HEK293 (cell line): ENCODE data around the gene UBE2C.

Experiments used
- CTCF ChIA-PET: fragments of 350-600 bp; formaldehyde crosslinking; extraction: SDS; loops from one replicate; lab custom pipeline; 2021; ENCODE audit warnings: antibody characterized with exemption; lab: Yijun Ruan, JAX
- POLR2A ChIA-PET: fragments of 300-600 bp; formaldehyde crosslinking; extraction: SDS; loops from one replicate; lab custom pipeline; 2020; ENCODE audit warnings: antibody characterized with exemption, inconsistent platforms; lab: Yijun Ruan, JAX
- H3K27ac ChIP-seq: fragments of 200-500 bp; sonication (Bioruptor generic); 2 replicates; pipeline ENCODE4 v1.5.1; 2014; ENCODE audit warnings: low read depth, low read length, control low read depth, inconsistent platforms; ENCODE audit errors: extremely low read depth
- H3K36me3 ChIP-seq, 2 experiments: fragments of 200-500 bp in 1 of 2; sonication (Bioruptor generic) in 1 of 2; 1 replicate in 1 of 2; 2 replicates in 1 of 2; pipeline ENCODE4 v1.5.1; 2014 to 2017; ENCODE audit warnings: inconsistent platforms in 2 of 2, low read length in 2 of 2; ENCODE audit not compliant: control insufficient read depth in 2 of 2, insufficient read depth in 1 of 2
- H3K4me1 ChIP-seq: fragments of 200-500 bp; sonication (Bioruptor generic); 2 replicates; pipeline ENCODE4 v1.5.1; 2014; ENCODE audit warnings: mild to moderate bottlenecking, low read length, inconsistent platforms; ENCODE audit not compliant: control insufficient read depth, insufficient read depth
- H3K4me3 ChIP-seq: 2 replicates; pipeline ENCODE4 v1.5.1; 2011; ENCODE audit warnings: low read depth, mild to moderate bottlenecking, control low read depth, low read length, moderate library complexity
- H3K9me3 ChIP-seq: fragments of 200-500 bp; sonication (Bioruptor generic); 2 replicates; pipeline ENCODE4 v1.5.1; 2014; ENCODE audit warnings: low read depth, low read length, inconsistent platforms; ENCODE audit not compliant: control insufficient read depth, insufficient read depth
- GLIS1 ChIP-seq: fragments of 450-650 bp; formaldehyde crosslinking; IDR thresholded peaks from 2 replicates; pipeline ENCODE4 v1.5.1; 2016; ENCODE audit warnings: missing biosample characterization, missing genetic modification characterization
- GLIS2 ChIP-seq: fragments of 450-650 bp; formaldehyde crosslinking; IDR thresholded peaks from 2 replicates; pipeline ENCODE4 v1.5.1; 2016; ENCODE audit warnings: missing biosample characterization, missing genetic modification characterization
- KLF1 ChIP-seq: fragments of 450-650 bp; formaldehyde crosslinking; IDR thresholded peaks from 2 replicates; pipeline ENCODE4 v1.5.1; 2016; ENCODE audit warnings: missing biosample characterization, missing genetic modification characterization
- MEIS1 ChIP-seq: sonication (generic); formaldehyde crosslinking; IDR thresholded peaks from 2 replicates; pipeline ENCODE4 v1.8.1; 2022; ENCODE audit warnings: missing genetic modification reagents, mild to moderate bottlenecking, borderline replicate concordance
- SALL2 ChIP-seq: fragments of 450-650 bp; formaldehyde crosslinking; IDR thresholded peaks from 2 replicates; pipeline ENCODE4 v1.5.0; 2017; ENCODE audit warnings: missing biosample characterization, mild to moderate bottlenecking, missing genetic modification characterization, borderline replicate concordance
- SP2 ChIP-seq: fragments of 450-650 bp; formaldehyde crosslinking; IDR thresholded peaks from 2 replicates; pipeline ENCODE4 v1.5.1; 2016; ENCODE audit warnings: missing biosample characterization, missing genetic modification characterization
- SP3 ChIP-seq: fragments of 450-650 bp; formaldehyde crosslinking; IDR thresholded peaks from 2 replicates; pipeline ENCODE4 v1.5.1; 2016; ENCODE audit warnings: missing biosample characterization, missing genetic modification characterization
- SP7 ChIP-seq: fragments of 450-650 bp; formaldehyde crosslinking; IDR thresholded peaks from 2 replicates; pipeline ENCODE4 v1.5.1; 2016; ENCODE audit warnings: missing biosample characterization, missing genetic modification characterization
- YY1 ChIP-seq: fragments of 450-650 bp; formaldehyde crosslinking; IDR thresholded peaks from 2 replicates; pipeline ENCODE4 v1.5.1; 2018; ENCODE audit warnings: missing biosample characterization, missing genetic modification characterization
- ZBTB17 ChIP-seq: fragments of 450-650 bp; formaldehyde crosslinking; IDR thresholded peaks from 2 replicates; pipeline ENCODE4 v1.5.1; 2016; ENCODE audit warnings: missing biosample characterization, missing genetic modification characterization
- ZBTB48 ChIP-seq: fragments of 450-650 bp; formaldehyde crosslinking; IDR thresholded peaks from 2 replicates; pipeline ENCODE4 v1.5.1; 2016; ENCODE audit warnings: missing biosample characterization, missing genetic modification characterization
- ZBTB7A ChIP-seq: fragments of 450-650 bp; formaldehyde crosslinking; IDR thresholded peaks from 2 replicates; pipeline ENCODE4 v1.5.1; 2016; ENCODE audit warnings: low read depth, missing biosample characterization, missing genetic modification characterization
- ZFP3 ChIP-seq: fragments of 450-650 bp; formaldehyde crosslinking; IDR thresholded peaks from 2 replicates; pipeline ENCODE4 v1.5.1; 2016; ENCODE audit warnings: low read depth, missing biosample characterization, missing genetic modification characterization
- ZNF16 ChIP-seq: fragments of 450-650 bp; formaldehyde crosslinking; IDR thresholded peaks from 2 replicates; pipeline ENCODE4 v1.5.1; 2016; ENCODE audit warnings: low read depth, missing biosample characterization, missing genetic modification characterization
- ZNF394 ChIP-seq: fragments of 450-650 bp; formaldehyde crosslinking; IDR thresholded peaks from 2 replicates; pipeline ENCODE4 v1.5.1; 2016; ENCODE audit warnings: missing biosample characterization, missing genetic modification characterization, mild to moderate bottlenecking, moderate library complexity, borderline replicate concordance
- ZNF514 ChIP-seq: fragments of 450-650 bp; formaldehyde crosslinking; IDR thresholded peaks from 2 replicates; pipeline ENCODE4 v1.5.1; 2016; ENCODE audit warnings: missing biosample characterization, missing genetic modification characterization
- ZNF600 ChIP-seq: fragments of 450-650 bp; formaldehyde crosslinking; IDR thresholded peaks from 2 replicates; pipeline ENCODE4 v1.5.1; 2016; ENCODE audit warnings: missing biosample characterization, missing genetic modification characterization
- ZNF660 ChIP-seq: fragments of 450-650 bp; IDR thresholded peaks from 2 replicates; pipeline ENCODE4 v1.5.1; 2018; ENCODE audit warnings: missing biosample characterization, mild to moderate bottlenecking, missing genetic modification characterization
- ZNF747 ChIP-seq: fragments of 450-650 bp; formaldehyde crosslinking; IDR thresholded peaks from 2 replicates; pipeline ENCODE4 v1.5.1; 2016; ENCODE audit warnings: missing biosample characterization, missing genetic modification characterization
- ZSCAN16 ChIP-seq: fragments of 450-650 bp; formaldehyde crosslinking; IDR thresholded peaks from 2 replicates; pipeline ENCODE4 v1.5.1; 2016; ENCODE audit warnings: missing biosample characterization, missing genetic modification characterization
- ZSCAN30 ChIP-seq: fragments of 450-650 bp; IDR thresholded peaks from 2 replicates; pipeline ENCODE4 v1.5.1; 2018; ENCODE audit warnings: missing biosample characterization, mild to moderate bottlenecking, missing genetic modification characterization, moderate library complexity
- TF ChIP-seq, protein P1 (sequence below): fragments of 450-650 bp; formaldehyde crosslinking; IDR thresholded peaks from 2 replicates; pipeline ENCODE4 v1.5.1; 2016; ENCODE audit warnings: missing biosample characterization, missing genetic modification characterization
- TF ChIP-seq, protein P2 (sequence below): fragments of 450-650 bp; formaldehyde crosslinking; IDR thresholded peaks from 2 replicates; pipeline ENCODE4 v1.5.1; 2016; ENCODE audit warnings: missing biosample characterization, missing genetic modification characterization

UBE2C gene

DNA sequence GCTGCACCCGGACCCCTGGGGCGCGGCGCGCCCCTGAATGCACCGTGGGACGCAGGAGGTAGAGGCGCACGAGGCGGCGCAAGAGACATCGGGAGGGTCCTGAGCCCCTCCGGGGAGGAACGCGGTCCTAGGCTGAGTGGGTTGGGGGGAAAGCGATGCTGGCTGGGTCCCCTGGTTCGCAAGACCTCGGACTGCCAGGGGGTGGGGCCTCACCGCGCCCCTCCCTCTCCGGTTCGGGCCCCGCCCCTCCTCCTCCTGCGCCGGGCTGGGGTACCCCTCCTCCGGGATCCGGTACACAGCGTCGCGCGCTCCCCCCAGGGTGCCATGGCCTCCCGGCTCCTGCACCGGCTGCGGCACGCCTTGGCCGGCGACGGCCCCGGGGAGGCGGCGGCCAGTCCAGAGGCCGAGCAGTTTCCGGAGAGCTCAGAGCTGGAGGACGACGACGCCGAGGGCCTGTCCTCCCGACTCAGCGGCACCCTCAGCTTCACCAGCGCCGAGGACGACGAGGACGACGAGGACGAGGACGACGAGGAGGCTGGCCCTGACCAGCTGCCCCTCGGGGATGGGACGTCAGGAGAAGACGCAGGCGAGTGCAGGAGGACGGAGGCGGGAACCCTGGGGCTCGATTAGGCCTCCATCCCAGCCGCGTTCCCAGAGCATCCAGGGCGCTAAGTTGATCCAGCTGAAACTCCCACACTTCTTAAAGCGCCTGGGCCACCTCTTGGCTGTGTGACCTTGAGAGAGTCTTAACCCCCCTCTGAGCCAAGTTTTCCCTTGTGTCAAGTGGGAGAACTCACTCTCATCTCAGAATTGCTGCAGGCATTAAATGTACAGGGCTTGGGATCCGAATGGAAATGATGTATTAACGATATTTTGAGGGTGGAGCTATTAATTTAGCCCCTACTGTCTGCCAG lies 21.7 kb downstream of the UBE2C start (continued):
- peak; percentile 64; the same call in 1 of the 2 replicates for TF ChIP-seq ZNF394 (tag by site-specific recombination)
- TF ChIP-seq, protein P1, sequence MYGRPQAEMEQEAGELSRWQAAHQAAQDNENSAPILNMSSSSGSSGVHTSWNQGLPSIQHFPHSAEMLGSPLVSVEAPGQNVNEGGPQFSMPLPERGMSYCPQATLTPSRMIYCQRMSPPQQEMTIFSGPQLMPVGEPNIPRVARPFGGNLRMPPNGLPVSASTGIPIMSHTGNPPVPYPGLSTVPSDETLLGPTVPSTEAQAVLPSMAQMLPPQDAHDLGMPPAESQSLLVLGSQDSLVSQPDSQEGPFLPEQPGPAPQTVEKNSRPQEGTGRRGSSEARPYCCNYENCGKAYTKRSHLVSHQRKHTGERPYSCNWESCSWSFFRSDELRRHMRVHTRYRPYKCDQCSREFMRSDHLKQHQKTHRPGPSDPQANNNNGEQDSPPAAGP = 0 out of 2 replicates have a peak, but pooled peaks have one; percentile 46
- TF ChIP-seq SALL2 (tag by site-specific recombination) = no peak
- TF ChIP-seq ZNF747 (tag by site-specific recombination) = no peak
- TF ChIP-seq YY1 (tag by site-specific recombination) = peak; percentile 47; the same call in 1 of the 2 replicates
- no peak for TF ChIP-seq ZBTB7A (tag by site-specific recombination)
- TF ChIP-seq ZNF600 (tag by site-specific recombination) = 0 out of 2 replicates have a peak, but pooled peaks have one; percentile 22
- peak; percentile 87 for TF ChIP-seq ZBTB17 (tag by site-specific recombination)
- TF ChIP-seq SP2 (tag by site-specific recombination) = peak; percentile 56; the same call in 1 of the 2 replicates
- TF ChIP-seq MEIS1 (CRISPR knock-in tag) = no peak
- TF ChIP-seq SP7 (tag by site-specific recombination) = peak; percentile 33; the same call in 1 of the 2 replicates
- peak; percentile 99 for TF ChIP-seq GLIS2
- TF ChIP-seq KLF1 (tag by site-specific recombination) = peak; percentile 39
- peak; percentile 81 for TF ChIP-seq SP3 (tag by site-specific recombination)
- TF ChIP-seq ZSCAN16 = no peak
- no peak for TF ChIP-seq ZNF514
- peak; percentile 88 for TF ChIP-seq GLIS1 (tag by site-specific recombination)
- TF ChIP-seq ZBTB48 (tag by site-specific recombination) = no peak
- no peak for TF ChIP-seq ZFP3 (tag by site-specific recombination)
- TF ChIP-seq ZNF16 (tag by site-specific recombination) = no peak

DNA sequence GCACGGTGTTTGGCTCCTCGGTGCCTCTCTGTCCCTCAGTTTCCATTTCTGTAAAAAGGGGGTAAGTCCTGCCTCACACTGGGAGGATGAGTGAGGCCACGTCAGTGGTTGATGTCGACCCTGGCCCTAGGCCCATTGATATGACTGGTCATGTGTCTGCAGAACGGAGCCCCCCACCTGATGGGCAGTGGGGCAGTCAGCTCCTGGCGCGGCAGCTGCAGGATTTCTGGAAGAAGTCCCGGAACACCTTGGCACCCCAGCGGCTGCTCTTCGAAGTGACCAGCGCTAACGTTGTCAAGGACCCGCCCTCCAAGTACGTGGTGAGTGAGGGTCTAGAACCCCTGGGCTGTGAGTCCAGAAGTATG lies 22.3 kb downstream of the UBE2C start:
- Histone ChIP-seq H3K36me3 (peaks cover 0 to 8% of the 10 kb centered on the region in 2 experiments; a peak in 1 of 3 replicates), H3K27ac (no peak overlapping the region), H3K4me1 (no peaks in the 10 kb centered on the region; the same call in 1 of the 2 replicates), H3K4me3 (no peak overlapping the region)
- ChIA-PET POLR2A (interaction anchor here (1.2 kb wide), 1 partner anchor 21 kb away, joined by 3 read pairs; no protein-coding TSS in a partner anchor), CTCF (interaction anchor here (0.6 to 2.0 kb wide), 2 partner anchors 36 to 1952 kb away, joined by 4 to 8 read pairs; no protein-coding TSS in a partner anchor)
- no peak for TF ChIP-seq ZSCAN30
- TF ChIP-seq ZNF660 (tag by site-specific recombination) = no peak
- TF ChIP-seq, protein P2, sequence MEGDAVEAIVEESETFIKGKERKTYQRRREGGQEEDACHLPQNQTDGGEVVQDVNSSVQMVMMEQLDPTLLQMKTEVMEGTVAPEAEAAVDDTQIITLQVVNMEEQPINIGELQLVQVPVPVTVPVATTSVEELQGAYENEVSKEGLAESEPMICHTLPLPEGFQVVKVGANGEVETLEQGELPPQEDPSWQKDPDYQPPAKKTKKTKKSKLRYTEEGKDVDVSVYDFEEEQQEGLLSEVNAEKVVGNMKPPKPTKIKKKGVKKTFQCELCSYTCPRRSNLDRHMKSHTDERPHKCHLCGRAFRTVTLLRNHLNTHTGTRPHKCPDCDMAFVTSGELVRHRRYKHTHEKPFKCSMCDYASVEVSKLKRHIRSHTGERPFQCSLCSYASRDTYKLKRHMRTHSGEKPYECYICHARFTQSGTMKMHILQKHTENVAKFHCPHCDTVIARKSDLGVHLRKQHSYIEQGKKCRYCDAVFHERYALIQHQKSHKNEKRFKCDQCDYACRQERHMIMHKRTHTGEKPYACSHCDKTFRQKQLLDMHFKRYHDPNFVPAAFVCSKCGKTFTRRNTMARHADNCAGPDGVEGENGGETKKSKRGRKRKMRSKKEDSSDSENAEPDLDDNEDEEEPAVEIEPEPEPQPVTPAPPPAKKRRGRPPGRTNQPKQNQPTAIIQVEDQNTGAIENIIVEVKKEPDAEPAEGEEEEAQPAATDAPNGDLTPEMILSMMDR (tag by site-specific recombination) = no peak
- TF ChIP-seq, all 188 proteins: peak for 0
- H3K9me3 ChIP-seq = no peaks in the 10 kb centered on the region
